Spleen (tissue), 7 donors: Measurements from ENCODE around the gene MKNK1.

Source experiments
- POLR2A ChIP-seq, 3 donors: fragments of 450-650 bp; IDR thresholded peaks; one replicate each; pipeline ENCODE4 v1.5.1; 2017; ENCODE audit warnings: antibody characterized with exemption in 3 of 3, mild to moderate bottlenecking in 1 of 3
- POLR2AphosphoS5 ChIP-seq, 3 donors: sonication (generic); formaldehyde crosslinking; IDR thresholded peaks; one replicate each; pipeline ENCODE4 v1.5.1; 2017; ENCODE audit warnings: antibody characterized with exemption in 3 of 3
- TF ChIP-seq, protein P1 (sequence below), 11 experiments: fragments of 200-600 bp in 7 of 11; fragments of 450-650 bp in 4 of 11; sonication (generic) in 4 of 11; IDR thresholded peaks in 8 of 11; conservative IDR thresholded peaks in 3 of 11; 1 replicate in 7 of 11; 2 replicates in 4 of 11; pipeline versions ENCODE4 v1.4.0 to v1.8.0; 2016 to 2021; ENCODE audit warnings: antibody characterized with exemption in 11 of 11, inconsistent platforms in 4 of 11, mild to moderate bottlenecking in 1 of 11
- donor health status: DM: no; HTN: no; CAD: no; lungs with moderate emphysema.
- donor health status: DM: no; HTN: no; CAD: no.
- donor health status: DM: no; HTN: no; CAD: no.

GRCh38 chr1:46550751-46551231 lies 53.3 kb downstream of the MKNK1 start:
- TF ChIP-seq, protein P1, sequence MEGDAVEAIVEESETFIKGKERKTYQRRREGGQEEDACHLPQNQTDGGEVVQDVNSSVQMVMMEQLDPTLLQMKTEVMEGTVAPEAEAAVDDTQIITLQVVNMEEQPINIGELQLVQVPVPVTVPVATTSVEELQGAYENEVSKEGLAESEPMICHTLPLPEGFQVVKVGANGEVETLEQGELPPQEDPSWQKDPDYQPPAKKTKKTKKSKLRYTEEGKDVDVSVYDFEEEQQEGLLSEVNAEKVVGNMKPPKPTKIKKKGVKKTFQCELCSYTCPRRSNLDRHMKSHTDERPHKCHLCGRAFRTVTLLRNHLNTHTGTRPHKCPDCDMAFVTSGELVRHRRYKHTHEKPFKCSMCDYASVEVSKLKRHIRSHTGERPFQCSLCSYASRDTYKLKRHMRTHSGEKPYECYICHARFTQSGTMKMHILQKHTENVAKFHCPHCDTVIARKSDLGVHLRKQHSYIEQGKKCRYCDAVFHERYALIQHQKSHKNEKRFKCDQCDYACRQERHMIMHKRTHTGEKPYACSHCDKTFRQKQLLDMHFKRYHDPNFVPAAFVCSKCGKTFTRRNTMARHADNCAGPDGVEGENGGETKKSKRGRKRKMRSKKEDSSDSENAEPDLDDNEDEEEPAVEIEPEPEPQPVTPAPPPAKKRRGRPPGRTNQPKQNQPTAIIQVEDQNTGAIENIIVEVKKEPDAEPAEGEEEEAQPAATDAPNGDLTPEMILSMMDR (IDR thresholded peaks at IDR 0.05 in 8 of 11, conservative IDR thresholded peaks at IDR 0.05 in 3 of 11) = no peak
- TF ChIP-seq POLR2AphosphoS5 (IDR thresholded peaks at IDR 0.05) = no peak
- TF ChIP-seq POLR2A (IDR thresholded peaks at IDR 0.05) = no peak
